Superior temporal gyrus (tissue), 1 donor: ENCODE data around the gene WNK2.
"Not testable (repeated sequence)": the region's sequence is repeated elsewhere in the genome, so short reads cannot be mapped to it uniquely, and the experiment has no call there.

Experiments used
- DNase-seq: peaks from one replicate; pipeline ENCODE4 v3.0.0-alpha.2; 2016; ENCODE audit errors: extremely low spot score

Gene WNK2

DNA sequence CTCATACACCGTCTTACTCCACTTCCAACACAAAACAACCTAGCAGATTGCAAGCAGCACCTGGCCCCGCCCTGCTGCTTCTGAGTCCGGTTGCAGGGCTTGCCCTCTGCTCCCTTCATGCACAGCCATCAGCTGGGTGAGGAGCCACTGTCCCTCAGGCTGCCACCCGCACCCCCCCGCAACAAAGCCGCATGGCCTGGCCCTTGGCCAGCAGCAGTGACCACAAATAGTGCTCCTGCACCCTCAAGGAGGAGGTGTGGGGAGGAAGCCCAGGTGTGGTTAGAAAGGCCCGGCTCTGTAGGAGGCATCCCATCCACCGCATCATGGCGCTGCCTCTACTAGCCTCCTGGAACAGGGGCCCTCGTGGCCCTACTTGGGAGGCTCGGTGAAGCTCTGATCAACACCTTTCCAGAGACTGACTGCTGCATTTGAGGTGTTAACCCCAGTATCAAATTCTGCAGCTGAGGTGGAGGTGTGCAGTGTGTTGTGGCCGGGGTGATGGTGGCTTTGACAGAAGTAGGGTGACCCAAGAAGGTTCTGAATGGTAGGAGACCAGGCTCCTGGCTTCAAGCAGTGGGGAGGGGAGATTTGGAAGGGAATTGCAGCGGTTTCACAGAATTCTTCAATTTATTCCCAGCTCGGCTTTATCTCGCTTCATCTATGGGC lies 52.7 kb downstream of the WNK2 start:
- no peak for DNase-seq

DNA sequence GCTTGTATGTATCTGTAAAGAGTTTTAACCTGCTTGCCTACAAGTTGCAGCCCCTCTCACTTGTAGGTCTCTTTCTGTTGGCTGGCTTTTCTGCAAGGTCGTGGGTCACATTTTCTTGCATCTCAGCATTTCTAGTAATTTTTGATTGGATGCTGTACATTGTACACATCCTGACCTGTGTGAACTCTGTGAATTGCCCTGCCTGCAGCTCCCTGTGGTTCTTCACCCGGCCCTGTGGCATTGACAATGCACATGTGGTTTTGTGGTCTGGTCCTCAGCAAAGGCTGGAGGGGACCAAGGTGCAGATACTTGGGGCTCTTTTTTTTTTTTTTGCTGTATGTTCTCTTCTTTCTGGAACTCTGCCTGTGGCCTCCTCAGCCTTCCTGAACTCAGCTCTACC lies 53.6 kb downstream of the WNK2 start:
- DNase-seq: no peak

DNA sequence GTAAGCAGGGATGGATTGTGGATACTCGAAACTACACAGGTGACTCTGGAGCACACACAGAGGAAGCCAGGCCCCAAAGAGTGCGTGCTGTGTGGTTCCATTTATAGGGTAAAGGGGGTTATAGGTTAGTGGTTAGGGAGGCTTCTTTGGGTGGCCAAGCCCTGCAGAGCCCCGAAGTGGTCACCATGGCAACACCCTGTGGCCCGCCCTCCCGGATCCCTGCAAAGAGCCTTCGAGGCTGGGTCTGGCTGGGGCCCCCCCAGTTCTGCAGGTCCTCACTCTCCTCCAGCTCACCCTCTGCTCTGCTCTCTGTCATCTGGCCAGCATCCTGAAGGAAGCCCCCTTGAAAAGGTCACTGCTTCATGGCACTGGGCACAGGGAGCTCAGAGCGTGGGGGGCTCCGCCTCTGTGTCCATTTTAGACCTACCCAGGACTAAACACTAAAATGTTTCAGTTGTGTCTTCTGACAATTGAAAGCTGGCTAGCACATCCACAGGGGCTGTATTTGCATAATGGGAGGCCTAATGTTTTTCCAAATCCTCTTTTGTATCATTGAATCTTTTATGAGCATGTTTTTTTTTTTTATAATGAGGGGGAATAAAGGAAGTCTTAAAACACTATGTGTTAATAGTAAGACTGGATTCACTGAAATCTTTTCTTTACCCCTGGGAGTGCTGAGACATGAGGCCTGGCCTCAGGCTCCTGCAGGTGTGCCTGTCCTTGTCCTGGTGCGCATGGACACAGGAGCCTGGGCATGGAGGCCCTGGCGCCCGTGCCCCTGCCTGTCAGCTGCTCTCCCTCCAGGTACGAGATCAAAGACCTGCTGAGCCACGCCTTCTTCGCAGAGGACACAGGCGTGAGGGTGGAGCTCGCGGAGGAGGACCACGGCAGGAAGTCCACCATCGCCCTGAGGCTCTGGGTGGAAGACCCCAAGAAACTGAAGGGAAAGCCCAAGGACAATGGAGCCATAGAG lies 55.3 kb downstream of the WNK2 start:
- no peak for DNase-seq

DNA sequence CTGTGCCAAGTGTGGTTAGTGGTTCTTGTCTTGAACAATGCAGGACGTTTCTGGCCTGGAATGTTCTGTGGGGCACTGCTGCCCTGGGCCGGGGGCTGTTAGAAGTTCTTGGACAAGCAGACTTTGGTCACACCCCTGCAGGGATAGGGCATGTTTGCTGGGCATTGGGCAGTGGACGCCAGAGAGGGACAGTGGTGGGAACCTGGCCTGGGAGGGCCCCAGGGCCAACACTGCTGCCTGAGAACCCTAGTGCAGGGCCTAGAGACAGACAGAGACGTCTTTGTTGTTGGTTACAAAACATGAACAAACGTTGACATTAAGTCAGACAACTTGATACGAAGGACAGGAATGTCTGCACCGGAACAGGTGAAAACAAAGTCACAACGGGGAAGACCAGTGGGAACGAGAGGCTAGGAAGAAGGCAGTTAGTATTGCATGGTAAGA lies 57.0 kb downstream of the WNK2 start:
- no peak for DNase-seq

DNA sequence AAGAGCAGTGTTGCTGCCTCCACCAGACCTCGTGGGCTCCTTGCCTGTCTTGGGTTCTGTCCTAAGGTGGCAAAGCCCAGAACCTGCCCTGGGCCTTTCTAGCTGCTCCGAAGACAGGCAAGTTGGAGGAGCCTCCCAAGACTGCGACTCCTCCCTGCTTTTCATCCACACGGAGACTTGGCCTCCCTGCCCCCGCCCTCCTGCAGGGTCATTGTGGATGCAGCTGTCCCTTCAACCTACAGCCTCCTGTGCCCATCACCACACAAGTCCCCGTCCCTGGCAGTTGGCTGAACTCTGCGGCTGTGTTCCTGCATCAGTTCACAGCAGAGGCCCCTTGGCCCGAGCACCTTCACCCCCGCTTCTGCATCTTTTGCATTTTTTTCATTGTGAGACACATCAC lies 59.2 kb downstream of the WNK2 start:
- no peak for DNase-seq

DNA sequence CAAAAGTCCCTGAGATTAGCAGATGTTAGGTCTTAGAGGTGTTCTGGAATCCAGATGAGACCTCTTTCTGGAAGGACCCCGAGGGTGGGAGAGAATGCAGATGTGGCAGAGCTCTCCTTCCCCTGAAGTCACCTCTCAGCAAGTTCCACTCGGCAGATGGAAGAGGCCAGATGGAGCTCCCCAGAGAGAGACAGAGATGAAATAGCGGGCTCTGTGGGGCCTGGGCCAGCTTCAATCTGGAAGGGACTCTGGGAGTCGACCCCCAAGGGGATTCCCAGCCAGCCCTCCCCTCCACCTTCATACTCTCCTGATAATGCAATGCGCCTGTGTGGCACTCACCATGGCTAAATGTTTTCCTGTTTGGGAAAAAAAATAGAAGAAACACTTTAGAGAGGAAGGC lies 60.2 kb downstream of the WNK2 start:
- DNase-seq: no peak

DNA sequence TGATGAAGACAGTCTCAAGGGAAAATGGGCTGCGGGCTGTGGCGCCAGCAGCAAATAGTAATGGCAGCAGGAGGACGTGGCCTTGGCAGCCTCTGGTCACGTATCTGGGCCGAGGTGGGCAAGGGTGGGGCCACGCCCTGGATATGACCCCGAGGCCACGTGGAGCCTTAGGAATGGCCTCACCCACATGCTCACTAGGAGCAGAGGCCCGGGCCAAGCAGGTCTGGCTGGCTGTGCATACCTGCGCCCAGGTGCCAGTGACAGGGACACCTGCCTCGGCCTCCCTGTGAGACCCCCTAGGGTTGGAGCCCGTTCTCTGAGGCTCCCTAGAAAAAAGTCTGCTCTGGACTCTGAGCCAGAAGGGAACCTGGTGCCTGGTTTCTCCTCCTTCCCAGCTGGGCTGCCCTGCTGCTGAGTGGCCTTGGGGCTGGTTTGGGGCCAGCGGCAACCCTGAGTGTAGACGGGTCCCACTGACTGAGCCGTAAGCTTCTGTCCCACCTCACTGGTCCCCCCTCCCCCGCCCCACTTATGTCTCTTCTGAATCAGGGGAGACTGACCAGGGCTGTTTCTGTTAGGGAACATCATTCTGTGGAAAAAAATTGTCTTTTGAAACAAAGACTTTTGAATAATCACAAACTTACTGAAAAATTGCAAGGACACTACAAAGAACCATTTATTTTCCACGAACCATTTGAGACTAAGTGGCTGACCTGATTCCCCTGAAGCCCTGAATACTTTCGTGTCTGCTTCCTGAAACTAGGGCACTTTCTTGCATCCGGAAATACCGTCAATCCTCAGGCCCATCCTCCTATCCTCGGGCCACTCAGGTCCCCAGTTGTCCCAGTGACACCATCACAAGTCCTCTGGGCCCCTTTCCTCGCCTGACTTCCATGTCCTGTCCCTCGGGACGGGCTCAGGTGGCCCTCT lies 60.8 kb downstream of the WNK2 start:
- DNase-seq: no peak

DNA sequence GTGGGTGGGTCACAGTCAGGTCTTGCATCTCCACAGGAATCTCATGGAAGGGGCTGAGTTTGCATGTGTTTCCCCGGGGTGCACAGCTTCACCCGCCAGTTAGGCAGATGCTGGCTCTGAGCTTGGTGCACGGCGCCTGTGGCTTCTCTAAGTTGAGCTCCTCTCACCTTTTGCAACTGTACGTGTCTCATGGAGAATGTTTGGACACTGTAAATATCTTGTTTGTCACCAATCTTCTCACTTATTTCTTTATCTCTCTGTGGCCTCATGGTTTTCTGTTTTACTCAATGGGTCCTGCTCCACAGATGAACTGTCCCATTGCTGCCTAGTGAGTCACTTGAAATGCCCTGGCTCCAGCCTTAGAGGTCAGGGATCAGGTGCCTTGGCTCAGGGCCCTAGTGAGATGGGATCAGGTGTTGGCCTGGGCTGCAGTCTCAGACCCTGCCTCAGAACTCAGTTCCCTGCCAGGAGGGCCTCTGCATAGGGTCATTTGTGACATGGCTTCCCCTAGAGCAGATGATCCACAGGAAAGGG lies 61.6 kb downstream of the WNK2 start:
- no peak for DNase-seq

DNA sequence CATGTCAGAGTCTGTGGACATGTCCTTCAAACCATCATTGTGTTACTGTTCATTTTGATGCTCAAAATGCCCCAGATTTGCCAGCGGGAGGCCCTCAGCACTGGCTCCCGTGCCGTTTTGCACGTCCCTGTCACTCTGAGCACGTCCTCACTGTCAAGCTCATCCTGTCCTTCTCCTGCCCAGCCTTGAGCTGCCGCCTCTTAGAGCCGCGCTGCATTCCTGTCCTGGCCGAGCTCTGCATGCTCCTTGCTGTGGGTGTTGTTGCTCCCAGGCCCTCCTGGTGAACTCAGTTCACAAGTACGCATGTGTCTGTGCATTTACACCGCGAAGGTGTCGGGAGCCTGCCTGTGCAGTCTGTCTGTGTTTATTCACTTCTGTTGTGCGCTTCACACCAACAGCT lies 62.2 kb downstream of the WNK2 start:
- no peak for DNase-seq

DNA sequence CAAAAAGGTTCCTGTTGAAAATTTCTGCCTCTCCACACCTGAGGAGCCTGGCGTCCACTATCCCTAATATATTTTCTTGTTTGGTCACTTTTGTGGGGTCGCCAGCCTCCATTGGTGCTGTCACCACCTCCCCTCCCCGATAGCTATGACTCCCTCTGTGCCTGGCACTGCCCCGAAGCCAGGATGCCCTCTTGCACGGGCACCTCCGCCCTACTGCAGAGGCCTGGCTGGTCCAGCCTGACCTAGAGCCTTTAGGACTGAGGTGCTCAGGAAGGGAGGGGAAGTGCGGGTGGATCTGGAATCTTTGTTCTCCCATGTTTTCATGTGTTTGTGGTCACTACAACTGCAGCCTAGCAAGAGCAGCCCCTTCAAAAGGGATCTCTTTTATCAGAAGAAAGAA lies 62.6 kb downstream of the WNK2 start:
- DNase-seq: no peak

DNA sequence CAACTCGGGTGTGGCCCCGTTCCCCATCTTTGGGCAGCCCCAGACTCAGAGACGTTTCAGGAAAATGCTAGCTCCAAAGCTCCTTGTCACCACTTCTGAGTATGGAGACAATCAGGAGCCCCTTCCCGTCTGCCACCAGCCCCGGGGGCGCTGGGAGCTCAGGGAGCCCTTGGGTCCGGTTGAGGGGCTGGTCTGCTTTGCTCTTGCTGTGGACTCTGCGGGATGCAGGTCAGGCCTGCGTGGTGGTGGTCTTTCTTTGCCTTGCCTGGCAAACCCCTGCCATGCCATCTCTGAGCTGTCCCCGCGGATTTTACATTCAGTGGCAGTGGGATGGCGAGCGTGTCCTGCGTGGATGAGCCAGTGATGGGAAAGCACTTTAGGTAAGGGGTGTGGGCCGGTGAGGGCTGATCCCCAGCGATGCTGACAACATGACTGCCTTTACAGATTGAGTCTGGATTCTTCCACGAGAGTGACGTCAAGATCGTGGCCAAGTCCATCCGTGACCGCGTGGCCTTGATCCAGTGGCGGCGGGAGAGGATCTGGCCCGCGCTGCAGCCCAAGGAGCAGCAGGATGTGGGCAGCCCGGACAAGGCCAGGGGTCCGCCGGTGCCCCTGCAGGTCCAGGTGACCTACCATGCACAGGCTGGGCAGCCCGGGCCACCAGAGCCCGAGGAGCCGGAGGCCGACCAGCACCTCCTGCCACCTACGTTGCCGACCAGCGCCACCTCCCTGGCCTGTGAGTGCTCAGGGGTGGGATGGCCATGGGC lies 63.3 kb downstream of the WNK2 start:
- DNase-seq: no peak

DNA sequence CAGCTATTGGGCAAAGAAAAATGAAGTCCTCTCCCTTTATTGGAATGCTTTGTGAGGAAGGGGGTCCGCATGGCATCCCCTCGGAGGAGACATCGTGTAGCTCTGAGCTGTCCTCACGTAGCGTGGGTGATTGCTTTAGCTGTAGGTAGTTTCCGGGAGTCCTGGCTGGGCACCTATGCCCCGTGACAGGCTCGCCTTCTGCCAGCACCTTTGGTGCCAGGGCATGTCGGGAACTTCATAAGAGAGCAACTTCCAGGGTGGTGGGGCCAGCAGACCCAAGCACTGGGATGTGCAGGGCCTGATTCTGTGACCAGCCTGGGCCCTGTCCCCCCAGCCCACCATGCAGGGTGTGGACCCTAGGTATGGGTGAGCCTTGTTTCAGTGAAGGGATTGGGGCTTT lies 64.0 kb downstream of the WNK2 start:
- DNase-seq: no peak

DNA sequence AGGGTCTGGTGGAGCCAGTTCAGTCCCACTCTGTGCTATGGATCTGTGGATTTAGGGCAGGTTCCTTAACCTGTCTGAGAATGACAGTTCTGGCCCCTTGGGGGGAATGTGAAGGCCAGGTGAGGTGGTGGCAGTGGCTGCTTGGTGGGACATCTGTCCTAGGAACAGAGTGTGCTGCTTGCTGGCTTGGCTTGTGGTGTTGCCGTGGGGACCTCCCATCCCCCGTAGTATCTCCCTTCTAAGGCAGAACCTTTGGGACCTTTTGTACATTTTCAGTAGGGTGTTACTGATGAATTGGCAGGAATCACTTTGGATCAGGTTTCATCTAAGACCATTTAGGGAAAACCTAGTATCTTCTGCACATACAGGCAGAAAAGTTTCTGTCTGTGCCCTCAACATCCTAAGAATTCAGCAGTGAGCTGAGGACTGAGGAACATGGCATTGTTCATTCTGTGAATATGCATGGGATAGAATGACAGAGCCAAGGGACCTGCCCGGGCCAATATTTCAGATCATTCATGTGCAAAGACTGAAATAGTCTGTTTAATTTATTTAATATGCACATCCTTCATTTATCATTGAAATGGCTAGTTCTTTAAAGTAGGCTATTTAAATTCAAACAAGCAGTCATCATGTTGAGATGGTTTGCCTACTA lies 64.6 kb downstream of the WNK2 start:
- no peak for DNase-seq

DNA sequence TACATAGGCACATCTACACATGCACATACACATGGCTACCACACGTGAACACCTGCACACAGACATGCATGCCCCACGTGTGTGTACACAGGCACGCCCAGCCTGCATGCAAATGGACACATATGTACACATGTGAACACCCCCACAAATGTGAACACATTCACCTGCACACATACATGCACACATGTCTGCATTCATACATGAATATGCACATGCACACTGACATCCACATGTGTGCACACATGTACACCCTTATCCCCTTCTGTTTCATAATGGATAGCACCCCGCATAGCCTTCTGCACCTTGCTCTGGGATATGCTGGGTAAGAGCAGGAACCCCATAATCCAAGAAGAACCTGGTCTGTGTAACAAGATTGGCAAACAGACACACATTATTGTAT lies 66.2 kb downstream of the WNK2 start:
- DNase-seq: no peak

DNA sequence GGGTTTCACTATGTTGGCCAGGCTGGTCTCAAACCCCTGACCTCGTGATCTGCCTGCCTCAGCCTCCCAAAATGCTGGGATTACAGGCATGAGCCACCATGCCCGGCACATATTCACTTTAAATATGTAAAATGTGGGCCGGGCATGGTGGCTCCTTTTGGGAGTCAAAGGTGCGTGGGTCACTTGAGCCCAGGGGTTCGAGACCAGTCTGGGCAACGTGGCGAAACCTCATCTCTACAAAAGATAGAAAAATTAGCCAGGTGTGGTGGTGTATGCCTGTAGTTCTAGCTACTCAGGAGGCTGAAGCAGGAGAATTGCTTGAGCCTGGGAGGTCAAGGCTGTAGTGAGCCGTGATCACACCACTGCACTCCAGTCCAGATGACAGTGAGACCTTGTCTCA lies 67.4 kb downstream of the WNK2 start:
- not testable (repeated sequence) for DNase-seq

DNA sequence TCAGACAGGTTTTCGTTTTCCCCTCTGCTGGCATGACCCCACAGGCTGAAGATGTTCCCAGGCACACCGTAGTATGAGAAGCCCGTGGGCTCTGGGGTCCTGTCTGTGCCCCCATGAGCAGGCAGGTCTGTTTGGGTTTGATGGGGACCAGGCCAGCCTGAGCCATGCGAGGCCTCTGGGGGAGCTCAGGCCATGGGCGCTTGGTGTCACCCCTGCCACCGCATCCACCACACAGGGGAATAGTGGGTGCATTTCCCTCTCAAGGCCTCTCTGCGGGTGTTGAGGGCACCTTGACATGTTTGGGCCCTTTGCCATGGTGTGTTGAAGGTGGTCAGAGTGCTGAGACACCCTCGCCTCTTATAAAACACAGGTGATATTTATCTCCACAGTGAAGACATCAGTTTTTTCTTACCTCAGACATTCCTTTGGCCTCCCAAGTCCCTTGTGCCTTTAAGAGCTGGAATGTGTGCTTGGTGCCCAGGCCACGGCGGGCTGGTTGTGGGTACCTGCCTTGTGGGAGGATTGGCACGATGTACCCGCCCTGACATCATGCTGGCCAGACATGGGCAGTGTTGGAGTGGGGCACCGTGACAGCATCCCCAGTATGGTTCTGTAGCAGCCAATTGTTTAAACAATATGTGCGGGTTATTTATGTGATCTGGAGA lies 68.3 kb downstream of the WNK2 start:
- DNase-seq: no peak

DNA sequence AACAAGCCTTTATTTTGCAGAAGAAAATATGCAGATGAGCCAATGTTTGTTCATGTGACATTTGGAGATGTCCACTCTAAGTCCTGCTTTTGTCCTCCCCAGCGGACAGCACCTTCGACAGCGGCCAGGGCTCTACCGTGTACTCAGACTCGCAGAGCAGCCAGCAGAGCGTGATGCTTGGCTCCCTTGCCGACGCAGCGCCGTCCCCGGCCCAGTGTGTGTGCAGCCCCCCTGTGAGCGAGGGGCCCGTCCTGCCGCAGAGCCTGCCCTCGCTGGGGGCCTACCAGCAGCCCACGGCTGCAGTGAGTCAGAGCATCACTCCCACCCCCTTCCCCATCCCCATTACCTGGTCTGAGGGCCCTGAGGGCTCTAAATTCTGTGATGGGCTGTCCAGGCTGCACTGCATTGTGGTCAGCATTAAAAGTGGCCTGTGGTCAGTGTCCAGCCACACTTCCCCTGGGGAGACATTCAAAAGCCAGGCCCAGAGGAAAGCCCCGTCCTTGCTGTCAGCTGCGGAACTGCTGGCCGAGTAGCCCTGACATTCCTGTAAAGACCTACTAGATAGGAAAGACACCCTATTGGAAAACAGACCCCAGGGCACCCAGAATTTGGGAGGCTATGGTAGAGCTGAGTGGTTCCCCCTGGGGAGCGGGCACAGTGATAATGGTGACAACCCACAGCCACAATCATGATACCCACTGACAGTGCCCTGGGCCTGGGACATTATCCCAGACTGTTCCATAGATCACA lies 69.0 kb downstream of the WNK2 start:
- DNase-seq: no peak

DNA sequence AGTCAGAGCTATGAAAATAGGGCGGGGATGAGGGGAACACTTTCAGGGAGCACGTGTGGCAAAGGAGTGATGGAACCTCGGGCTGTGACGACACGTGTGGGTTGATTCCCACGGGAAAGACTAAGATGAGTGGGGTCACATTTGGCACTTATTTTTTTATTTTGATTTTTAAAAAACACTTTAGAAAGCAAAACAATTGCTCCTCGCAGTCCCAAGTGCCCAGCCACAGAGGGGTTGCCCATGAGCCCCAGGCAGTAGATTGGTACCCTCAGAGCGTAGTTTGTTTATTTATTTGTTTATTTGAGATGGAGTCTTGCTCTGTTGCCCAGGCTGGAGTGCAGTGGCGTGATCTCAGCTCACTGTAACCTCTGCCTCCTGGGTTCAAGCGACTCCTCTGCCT lies 69.7 kb downstream of the WNK2 start:
- DNase-seq: no peak

DNA sequence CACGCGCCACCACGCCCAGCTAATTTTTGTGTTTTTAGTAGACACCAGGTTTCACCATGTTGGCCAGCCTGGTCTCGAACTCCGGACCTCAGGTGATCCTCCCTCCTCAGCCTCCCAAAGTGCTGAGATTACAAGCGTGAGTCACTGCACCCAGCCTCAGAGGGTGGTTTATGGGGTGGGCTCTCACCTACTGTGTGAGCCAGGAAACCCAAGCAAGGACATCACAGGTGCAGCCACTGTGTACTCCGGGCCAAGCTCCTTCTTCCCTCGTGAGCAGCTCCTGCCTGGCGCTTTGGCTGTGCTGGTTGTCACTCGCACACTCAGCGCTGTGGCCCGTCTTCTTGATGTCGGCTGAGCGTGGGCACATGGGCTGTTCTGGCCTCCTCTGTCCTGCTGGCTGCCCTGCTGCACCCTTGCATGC lies 70.1 kb downstream of the WNK2 start:
- no peak for DNase-seq
